HepG2 (cell line): ENCODE results near the gene EIF4ENIF1.

Source experiments
- ASH2L ChIP-seq: fragments of 300-600, 200-600 bp; sonication (generic); IDR thresholded peaks from 2 replicates; pipeline ENCODE4 v1.7.0; 2017; ENCODE audit warnings: low read depth, mild to moderate bottlenecking, moderate library complexity, mixed read lengths, low read length; ENCODE audit not compliant: insufficient read length
- KAT2B ChIP-seq: fragments of 150-350 bp; IDR thresholded peaks from 2 replicates; pipeline ENCODE4 v1.6.1; 2014; ENCODE audit warnings: low read depth, low read length, borderline replicate concordance
- MAFK ChIP-seq, 2 experiments: IDR thresholded peaks in 1 of 2; conservative IDR thresholded peaks in 1 of 2; 2 replicates each; pipeline ENCODE4 v1.6.1; 2011; ENCODE audit warnings: improper control_type of control experiment in 2 of 2, low read length in 2 of 2
- NR2F6 ChIP-seq, 2 experiments: IDR thresholded peaks; 2 replicates each; pipeline ENCODE4 v1.6.1; 2016; ENCODE audit warnings: antibody characterized with exemption in 1 of 2, mild to moderate bottlenecking in 1 of 2
- RAD21 ChIP-seq: fragments of 450-650 bp; formaldehyde crosslinking; IDR thresholded peaks from 2 replicates; pipeline ENCODE4 v1.5.0; 2020; ENCODE audit warnings: mild to moderate bottlenecking
- ZNF138 ChIP-seq: sonication (generic); formaldehyde crosslinking; IDR thresholded peaks from 2 replicates; pipeline ENCODE4 v1.5.0; 2020; ENCODE audit warnings: mild to moderate bottlenecking, low read depth, missing genetic modification reagents
- ZNF619 ChIP-seq: sonication (generic); formaldehyde crosslinking; IDR thresholded peaks from 2 replicates; pipeline ENCODE4 v1.4.0; 2020; ENCODE audit warnings: mild to moderate bottlenecking, missing genetic modification reagents
- TF ChIP-seq, protein P1 (sequence below): sonication (generic); formaldehyde crosslinking; IDR thresholded peaks from 2 replicates; pipeline ENCODE4 v1.4.0; 2020; ENCODE audit warnings: missing genetic modification reagents
- TF ChIP-seq, protein P2 (sequence below): sonication (generic); formaldehyde crosslinking; IDR thresholded peaks from 2 replicates; pipeline ENCODE4 v1.5.0; 2020; ENCODE audit warnings: mild to moderate bottlenecking, missing genetic modification reagents, moderate library complexity
- TF ChIP-seq, protein P3 (sequence below): sonication (generic); formaldehyde crosslinking; IDR thresholded peaks from 2 replicates; pipeline ENCODE4 v1.8.1; 2023; ENCODE audit warnings: missing genetic modification reagents, inconsistent platforms, borderline replicate concordance
- TF ChIP-seq, protein P4 (sequence below), 2 experiments: sonication (generic) in 1 of 2; formaldehyde crosslinking in 1 of 2; IDR thresholded peaks; 2 replicates each; pipeline versions ENCODE4 v1.4.0 to v1.6.1; 2018 to 2020; ENCODE audit warnings: missing genetic modification reagents in 2 of 2, borderline replicate concordance in 1 of 2, low read depth in 1 of 2, mild to moderate bottlenecking in 1 of 2, missing biosample characterization in 1 of 2
- TF ChIP-seq, protein P5 (sequence below), 2 experiments: sonication (generic) in 1 of 2; formaldehyde crosslinking in 1 of 2; IDR thresholded peaks; 2 replicates each; pipeline versions ENCODE4 v1.4.0 to v1.6.1; 2016 to 2020; ENCODE audit warnings: borderline replicate concordance in 1 of 2, low read depth in 1 of 2, mild to moderate bottlenecking in 1 of 2, missing genetic modification reagents in 1 of 2

DNA sequence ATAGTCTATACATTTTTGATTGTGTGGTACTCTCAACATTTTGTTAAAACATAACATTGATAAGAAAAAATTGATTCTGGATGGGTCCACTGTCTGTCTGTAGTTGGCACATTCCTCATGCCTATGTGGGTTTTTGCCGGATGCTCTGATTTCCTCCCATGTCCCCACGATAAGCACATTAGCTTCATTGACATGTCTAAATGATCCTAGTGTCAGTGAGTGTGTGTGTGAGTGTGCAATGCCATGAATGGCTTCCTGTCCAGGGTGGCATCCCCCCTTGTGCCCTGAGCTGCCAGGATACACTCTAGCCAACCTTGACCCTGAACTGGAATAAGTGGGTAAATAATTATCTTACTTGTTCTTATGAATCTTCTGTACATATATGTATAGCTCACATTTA is 12.1 kb upstream of the EIF4ENIF1 start:
- TF ChIP-seq ZNF138 (CRISPR knock-in tag) (no peak), RAD21 (CRISPR knock-in tag) (no peak), ZNF619 (CRISPR knock-in tag) (no peak), ASH2L (no peak), KAT2B (no peak), NR2F6 (IDR thresholded peaks at IDR 0.05) (no peak), NR2F6 (CRISPR knock-in tag; IDR thresholded peaks at IDR 0.05) (no peak), MAFK (conservative IDR thresholded peaks at IDR 0.05 in 1 of 2, IDR thresholded peaks at IDR 0.05 in 1 of 2; ENCODE audit: low read length in 2 of 2) (no peak)
- TF ChIP-seq, protein P1, sequence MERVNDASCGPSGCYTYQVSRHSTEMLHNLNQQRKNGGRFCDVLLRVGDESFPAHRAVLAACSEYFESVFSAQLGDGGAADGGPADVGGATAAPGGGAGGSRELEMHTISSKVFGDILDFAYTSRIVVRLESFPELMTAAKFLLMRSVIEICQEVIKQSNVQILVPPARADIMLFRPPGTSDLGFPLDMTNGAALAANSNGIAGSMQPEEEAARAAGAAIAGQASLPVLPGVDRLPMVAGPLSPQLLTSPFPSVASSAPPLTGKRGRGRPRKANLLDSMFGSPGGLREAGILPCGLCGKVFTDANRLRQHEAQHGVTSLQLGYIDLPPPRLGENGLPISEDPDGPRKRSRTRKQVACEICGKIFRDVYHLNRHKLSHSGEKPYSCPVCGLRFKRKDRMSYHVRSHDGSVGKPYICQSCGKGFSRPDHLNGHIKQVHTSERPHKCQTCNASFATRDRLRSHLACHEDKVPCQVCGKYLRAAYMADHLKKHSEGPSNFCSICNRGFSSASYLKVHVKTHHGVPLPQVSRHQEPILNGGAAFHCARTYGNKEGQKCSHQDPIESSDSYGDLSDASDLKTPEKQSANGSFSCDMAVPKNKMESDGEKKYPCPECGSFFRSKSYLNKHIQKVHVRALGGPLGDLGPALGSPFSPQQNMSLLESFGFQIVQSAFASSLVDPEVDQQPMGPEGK: no peak
- TF ChIP-seq, protein P2, sequence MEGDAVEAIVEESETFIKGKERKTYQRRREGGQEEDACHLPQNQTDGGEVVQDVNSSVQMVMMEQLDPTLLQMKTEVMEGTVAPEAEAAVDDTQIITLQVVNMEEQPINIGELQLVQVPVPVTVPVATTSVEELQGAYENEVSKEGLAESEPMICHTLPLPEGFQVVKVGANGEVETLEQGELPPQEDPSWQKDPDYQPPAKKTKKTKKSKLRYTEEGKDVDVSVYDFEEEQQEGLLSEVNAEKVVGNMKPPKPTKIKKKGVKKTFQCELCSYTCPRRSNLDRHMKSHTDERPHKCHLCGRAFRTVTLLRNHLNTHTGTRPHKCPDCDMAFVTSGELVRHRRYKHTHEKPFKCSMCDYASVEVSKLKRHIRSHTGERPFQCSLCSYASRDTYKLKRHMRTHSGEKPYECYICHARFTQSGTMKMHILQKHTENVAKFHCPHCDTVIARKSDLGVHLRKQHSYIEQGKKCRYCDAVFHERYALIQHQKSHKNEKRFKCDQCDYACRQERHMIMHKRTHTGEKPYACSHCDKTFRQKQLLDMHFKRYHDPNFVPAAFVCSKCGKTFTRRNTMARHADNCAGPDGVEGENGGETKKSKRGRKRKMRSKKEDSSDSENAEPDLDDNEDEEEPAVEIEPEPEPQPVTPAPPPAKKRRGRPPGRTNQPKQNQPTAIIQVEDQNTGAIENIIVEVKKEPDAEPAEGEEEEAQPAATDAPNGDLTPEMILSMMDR (CRISPR knock-in tag): no peak
- TF ChIP-seq, protein P3, sequence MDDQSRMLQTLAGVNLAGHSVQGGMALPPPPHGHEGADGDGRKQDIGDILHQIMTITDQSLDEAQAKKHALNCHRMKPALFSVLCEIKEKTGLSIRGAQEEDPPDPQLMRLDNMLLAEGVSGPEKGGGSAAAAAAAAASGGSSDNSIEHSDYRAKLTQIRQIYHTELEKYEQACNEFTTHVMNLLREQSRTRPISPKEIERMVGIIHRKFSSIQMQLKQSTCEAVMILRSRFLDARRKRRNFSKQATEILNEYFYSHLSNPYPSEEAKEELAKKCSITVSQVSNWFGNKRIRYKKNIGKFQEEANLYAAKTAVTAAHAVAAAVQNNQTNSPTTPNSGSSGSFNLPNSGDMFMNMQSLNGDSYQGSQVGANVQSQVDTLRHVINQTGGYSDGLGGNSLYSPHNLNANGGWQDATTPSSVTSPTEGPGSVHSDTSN (CRISPR knock-in tag): no peak
- TF ChIP-seq, protein P4, sequence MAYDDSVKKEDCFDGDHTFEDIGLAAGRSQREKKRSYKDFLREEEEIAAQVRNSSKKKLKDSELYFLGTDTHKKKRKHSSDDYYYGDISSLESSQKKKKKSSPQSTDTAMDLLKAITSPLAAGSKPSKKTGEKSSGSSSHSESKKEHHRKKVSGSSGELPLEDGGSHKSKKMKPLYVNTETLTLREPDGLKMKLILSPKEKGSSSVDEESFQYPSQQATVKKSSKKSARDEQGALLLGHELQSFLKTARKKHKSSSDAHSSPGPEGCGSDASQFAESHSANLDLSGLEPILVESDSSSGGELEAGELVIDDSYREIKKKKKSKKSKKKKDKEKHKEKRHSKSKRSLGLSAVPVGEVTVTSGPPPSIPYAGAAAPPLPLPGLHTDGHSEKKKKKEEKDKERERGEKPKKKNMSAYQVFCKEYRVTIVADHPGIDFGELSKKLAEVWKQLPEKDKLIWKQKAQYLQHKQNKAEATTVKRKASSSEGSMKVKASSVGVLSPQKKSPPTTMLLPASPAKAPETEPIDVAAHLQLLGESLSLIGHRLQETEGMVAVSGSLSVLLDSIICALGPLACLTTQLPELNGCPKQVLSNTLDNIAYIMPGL (CRISPR knock-in tag; IDR thresholded peaks at IDR 0.05; ENCODE audit: borderline replicate concordance in 1 of 2, low read depth in 1 of 2): no peak
- TF ChIP-seq, protein P5, sequence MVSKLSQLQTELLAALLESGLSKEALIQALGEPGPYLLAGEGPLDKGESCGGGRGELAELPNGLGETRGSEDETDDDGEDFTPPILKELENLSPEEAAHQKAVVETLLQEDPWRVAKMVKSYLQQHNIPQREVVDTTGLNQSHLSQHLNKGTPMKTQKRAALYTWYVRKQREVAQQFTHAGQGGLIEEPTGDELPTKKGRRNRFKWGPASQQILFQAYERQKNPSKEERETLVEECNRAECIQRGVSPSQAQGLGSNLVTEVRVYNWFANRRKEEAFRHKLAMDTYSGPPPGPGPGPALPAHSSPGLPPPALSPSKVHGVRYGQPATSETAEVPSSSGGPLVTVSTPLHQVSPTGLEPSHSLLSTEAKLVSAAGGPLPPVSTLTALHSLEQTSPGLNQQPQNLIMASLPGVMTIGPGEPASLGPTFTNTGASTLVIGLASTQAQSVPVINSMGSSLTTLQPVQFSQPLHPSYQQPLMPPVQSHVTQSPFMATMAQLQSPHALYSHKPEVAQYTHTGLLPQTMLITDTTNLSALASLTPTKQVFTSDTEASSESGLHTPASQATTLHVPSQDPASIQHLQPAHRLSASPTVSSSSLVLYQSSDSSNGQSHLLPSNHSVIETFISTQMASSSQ (IDR thresholded peaks at IDR 0.05; ENCODE audit: low read depth): no peak
- TF ChIP-seq, protein P5 (CRISPR knock-in tag; IDR thresholded peaks at IDR 0.05; ENCODE audit: borderline replicate concordance): no peak
